Left lung (tissue), 10 donors: ENCODE data around the gene AHI1. TPM values are rescaled to one million over a fixed set of nuclear protein-coding genes. Genes with fewer than 3 reads are reported as not detected.

ENCODE experiments used
- ATAC-seq: fragments of 200-7000 bp; cut with Tn5 transposase; one replicate; pipeline ENCODE4 v1.9.1; 2020; ENCODE audit warnings: moderate library complexity
- DNase-seq, 4 donors: peaks; one replicate each; pipeline ENCODE4 v3.0.0-alpha.2; 2013 to 2020
- H3K27ac ChIP-seq, 2 donors: fragments of 200-600 bp; sonication (generic) in 1 of 2; one replicate each; pipeline versions ENCODE4 v1.5.0 to v1.8.0; 2020 to 2021
- H3K27me3 ChIP-seq, 2 donors: fragments of 200-600 bp; sonication (generic) in 1 of 2; one replicate each; pipeline versions ENCODE4 v1.5.0 to v1.8.0; 2020 to 2021
- H3K36me3 ChIP-seq, 2 donors: fragments of 200-600 bp; sonication (generic) in 1 of 2; one replicate each; pipeline versions ENCODE4 v1.5.0 to v1.8.0; 2020 to 2021
- H3K4me1 ChIP-seq, 2 donors: fragments of 200-600 bp; one replicate each; pipeline ENCODE4 v1.8.0; 2021
- H3K4me3 ChIP-seq, 2 donors: fragments of 200-600 bp; sonication (generic) in 1 of 2; one replicate each; pipeline versions ENCODE4 v1.5.0 to v1.8.0; 2020 to 2021; ENCODE audit warnings: mild to moderate bottlenecking in 1 of 2
- H3K9me3 ChIP-seq, 2 donors: fragments of 200-600 bp; sonication (generic) in 1 of 2; one replicate each; pipeline versions ENCODE4 v1.5.0 to v1.8.0; 2020 to 2021
- intact Hi-C, 2 donors: fragments of 100-400 bp; cut with DNase I; formaldehyde crosslinking; loops; one replicate each; pipeline versions ENCODE4 v1.11.2 to v1.14.2; 2022
- polyA plus RNA-seq, 6 donors: library from polyadenylated mRNA; unstranded; fragments of 120-200 nt; gene quantifications; one replicate each; pipeline ENCODE4 v1.2.1, GENCODE V29; 2013; ENCODE audit not compliant: insufficient read length in 6 of 6
- total RNA-seq, 2 donors: library from RNA; stranded (reverse); fragmentation: NEBNext Ultra II Directional; extraction: Animal tissue kit (Norgen Biotek cat#: 25700); gene quantifications; one replicate each; pipeline ENCODE4 v1.2.1, GENCODE V29; 2021
- TF ChIP-seq, protein P1 (sequence below), 2 donors: fragments of 200-600 bp; sonication (generic) in 1 of 2; IDR thresholded peaks; one replicate each; pipeline versions ENCODE4 v1.5.0 to v1.8.0; 2021; ENCODE audit warnings: antibody characterized with exemption in 2 of 2
- donor health status: DM: no; HTN: yes; CAD: no.
- donor health status: DM: no; HTN: no; CAD: no.

The AHI1 gene
- total and polyA plus RNA-seq, 8 donors: 23.7 to 65.0 (median 49.0) TPM

DNA sequence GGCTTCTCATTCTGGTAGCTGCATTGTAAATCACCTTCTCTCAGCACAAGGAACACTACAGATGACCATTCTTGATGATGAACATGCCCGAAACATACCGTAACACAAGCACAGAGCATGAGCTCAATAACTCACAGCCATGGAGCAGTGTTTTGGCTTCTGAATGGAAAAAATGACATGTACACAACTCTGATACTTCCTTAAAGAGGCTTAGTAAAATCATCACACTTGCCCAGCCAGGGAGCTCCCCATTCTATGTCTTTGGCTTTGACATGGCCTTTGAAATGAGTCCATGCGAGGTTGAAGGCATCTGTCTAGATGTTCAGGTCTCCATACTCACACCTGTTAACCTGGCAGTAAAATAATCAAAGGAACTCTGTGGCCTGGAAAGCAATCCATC is 228.8 kb downstream of the AHI1 start:
- DNase-seq (no peak), ATAC-seq (no peak)
- Histone ChIP-seq H3K36me3 (no peaks in the 10 kb centered on the region), H3K27ac (no peak overlapping the region), H3K9me3 (no peaks in the 10 kb centered on the region), H3K4me3 (no peak overlapping the region), H3K4me1 (peaks cover 0 to 5% of the 10 kb centered on the region in 2 donors), H3K27me3 (no peaks in the 10 kb centered on the region)
- intact Hi-C loops: no loop called here
- TF ChIP-seq, protein P1, sequence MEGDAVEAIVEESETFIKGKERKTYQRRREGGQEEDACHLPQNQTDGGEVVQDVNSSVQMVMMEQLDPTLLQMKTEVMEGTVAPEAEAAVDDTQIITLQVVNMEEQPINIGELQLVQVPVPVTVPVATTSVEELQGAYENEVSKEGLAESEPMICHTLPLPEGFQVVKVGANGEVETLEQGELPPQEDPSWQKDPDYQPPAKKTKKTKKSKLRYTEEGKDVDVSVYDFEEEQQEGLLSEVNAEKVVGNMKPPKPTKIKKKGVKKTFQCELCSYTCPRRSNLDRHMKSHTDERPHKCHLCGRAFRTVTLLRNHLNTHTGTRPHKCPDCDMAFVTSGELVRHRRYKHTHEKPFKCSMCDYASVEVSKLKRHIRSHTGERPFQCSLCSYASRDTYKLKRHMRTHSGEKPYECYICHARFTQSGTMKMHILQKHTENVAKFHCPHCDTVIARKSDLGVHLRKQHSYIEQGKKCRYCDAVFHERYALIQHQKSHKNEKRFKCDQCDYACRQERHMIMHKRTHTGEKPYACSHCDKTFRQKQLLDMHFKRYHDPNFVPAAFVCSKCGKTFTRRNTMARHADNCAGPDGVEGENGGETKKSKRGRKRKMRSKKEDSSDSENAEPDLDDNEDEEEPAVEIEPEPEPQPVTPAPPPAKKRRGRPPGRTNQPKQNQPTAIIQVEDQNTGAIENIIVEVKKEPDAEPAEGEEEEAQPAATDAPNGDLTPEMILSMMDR (IDR thresholded peaks at IDR 0.05): no peak

DNA sequence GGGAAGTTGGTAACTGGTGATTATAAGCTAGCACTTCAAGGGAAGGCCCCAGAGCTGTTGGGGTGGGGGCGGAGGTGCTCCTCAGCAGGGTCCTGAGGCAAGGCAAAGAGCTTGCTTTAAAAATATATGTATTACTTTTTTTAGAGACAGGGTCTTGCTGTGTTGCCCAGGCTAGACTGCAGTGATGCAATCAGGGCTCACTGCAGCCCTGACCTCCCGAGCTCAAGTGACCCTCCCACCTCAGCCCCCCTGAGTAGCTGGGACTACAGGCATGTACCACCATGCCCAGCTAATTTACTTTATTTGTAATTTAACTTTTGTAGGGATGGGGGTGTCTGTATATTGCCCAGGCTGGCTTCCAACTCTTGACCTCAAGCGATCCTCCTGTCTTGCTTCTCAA is 229.3 kb downstream of the AHI1 start:
- Histone ChIP-seq H3K27ac (no peak overlapping the region), H3K9me3 (no peaks in the 10 kb centered on the region), H3K4me1 (peaks cover 0 to 5% of the 10 kb centered on the region in 2 donors), H3K27me3 (no peaks in the 10 kb centered on the region), H3K4me3 (no peak overlapping the region), H3K36me3 (no peaks in the 10 kb centered on the region)
- ATAC-seq (no peak), DNase-seq (no peak)
- TF ChIP-seq, protein P1 (IDR thresholded peaks at IDR 0.05): no peak
- intact Hi-C loops: no loop called here

DNA sequence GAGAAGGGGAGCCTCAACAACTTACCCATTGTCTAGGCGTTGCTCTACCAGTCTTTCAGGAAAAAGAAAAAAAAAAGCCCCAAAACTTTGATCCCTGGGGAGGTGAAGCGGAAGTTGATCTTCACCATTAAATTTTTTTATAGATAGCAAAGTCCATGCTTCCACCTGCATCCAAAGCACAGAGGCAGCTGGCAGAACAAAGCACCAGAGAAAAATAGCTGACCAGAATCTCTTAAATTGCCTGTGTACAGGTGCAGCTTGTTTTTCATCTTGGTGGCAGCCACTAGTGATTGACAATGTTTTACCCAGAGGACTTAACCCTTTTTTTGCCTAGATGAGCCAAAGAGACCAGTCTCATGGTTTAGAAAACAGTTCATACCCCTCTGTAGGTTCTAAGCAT is 230.5 kb downstream of the AHI1 start:
- Histone ChIP-seq H3K9me3 (no peaks in the 10 kb centered on the region), H3K27me3 (no peaks in the 10 kb centered on the region), H3K36me3 (no peaks in the 10 kb centered on the region), H3K27ac (no peak overlapping the region), H3K4me3 (no peak overlapping the region), H3K4me1 (peaks cover 0 to 5% of the 10 kb centered on the region in 2 donors)
- DNase-seq: no peak
- TF ChIP-seq, protein P1 (IDR thresholded peaks at IDR 0.05): no peak
- intact Hi-C loops: no loop called here
- ATAC-seq: no peak

DNA sequence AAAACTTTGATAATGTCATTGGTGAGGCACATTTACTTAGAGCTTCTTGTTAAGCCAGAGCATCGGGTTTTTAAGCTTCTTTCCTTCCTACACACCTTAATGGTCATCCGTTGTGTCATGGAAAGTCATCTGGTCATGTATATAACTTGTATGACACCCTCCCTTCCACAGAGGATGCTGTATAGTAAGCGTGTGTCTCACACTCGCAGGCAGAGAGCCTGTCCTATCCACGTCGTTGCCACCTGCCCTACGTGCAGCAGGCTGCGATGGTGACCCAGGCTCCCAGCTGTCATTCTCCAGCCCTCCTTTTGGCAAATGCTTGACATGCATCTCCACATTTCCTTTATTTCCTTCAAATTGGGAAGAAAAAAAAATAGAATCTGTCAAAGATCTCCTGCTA is 230.9 kb downstream of the AHI1 start:
- DNase-seq (no peak), ATAC-seq (no peak)
- H3K27me3 ChIP-seq: no peaks in the 10 kb centered on the region
- H3K27ac ChIP-seq: no peak overlapping the region
- intact Hi-C loops: no loop called here
- peaks cover 0 to 5% of the 10 kb centered on the region in 2 donors for H3K4me1 ChIP-seq
- no peaks in the 10 kb centered on the region for H3K9me3 ChIP-seq
- no peaks in the 10 kb centered on the region for H3K36me3 ChIP-seq
- TF ChIP-seq, protein P1 (IDR thresholded peaks at IDR 0.05): no peak
- H3K4me3 ChIP-seq: no peak overlapping the region

DNA sequence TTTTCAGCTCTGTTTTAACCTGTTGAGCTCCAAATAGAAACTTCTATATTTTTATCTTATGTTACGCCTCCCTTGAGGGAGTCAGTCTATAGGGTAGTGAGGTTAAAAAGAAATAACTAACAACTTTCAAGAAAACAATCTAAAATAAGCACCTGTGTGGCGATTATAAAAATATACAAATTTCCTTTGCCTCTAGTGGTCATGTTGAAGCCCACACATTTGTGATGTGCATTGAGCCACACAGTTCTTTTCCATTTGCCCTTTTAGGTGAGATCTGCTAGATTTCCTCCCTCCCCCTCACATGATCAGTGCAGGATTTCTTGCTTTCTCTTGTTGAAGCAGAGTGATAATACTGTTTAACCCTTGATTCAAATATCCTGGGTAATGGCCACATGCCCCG is 232.3 kb downstream of the AHI1 start:
- intact Hi-C loops: no loop called here
- H3K27me3 ChIP-seq: no peaks in the 10 kb centered on the region
- H3K9me3 ChIP-seq: no peaks in the 10 kb centered on the region
- H3K27ac ChIP-seq: no peak overlapping the region
- no peak overlapping the region for H3K4me3 ChIP-seq
- TF ChIP-seq, protein P1 (IDR thresholded peaks at IDR 0.05): no peak
- no peaks in the 10 kb centered on the region for H3K4me1 ChIP-seq
- H3K36me3 ChIP-seq: no peaks in the 10 kb centered on the region
- no peak for ATAC-seq
- no peak for DNase-seq
